HepG2 (cell line): ENCODE data around the gene SMYD5. TPM values are rescaled to one million over a fixed set of nuclear protein-coding genes. Genes with fewer than 3 reads are reported as not detected.
A peak's percentile ranks its signal among the peaks of the same experiment; 100 is the strongest.

Source experiments
- ATAD3A ChIP-seq: sonication (generic); formaldehyde crosslinking; IDR thresholded peaks from 2 replicates; pipeline ENCODE4 v1.4.0; 2020; ENCODE audit warnings: missing genetic modification reagents
- CAMTA2 ChIP-seq: sonication (generic); formaldehyde crosslinking; IDR thresholded peaks from 2 replicates; pipeline ENCODE4 v1.4.0; 2020; ENCODE audit warnings: mild to moderate bottlenecking, missing genetic modification reagents, borderline replicate concordance
- CC2D1A ChIP-seq: sonication (generic); formaldehyde crosslinking; IDR thresholded peaks from 2 replicates; pipeline ENCODE4 v1.8.1; 2023; ENCODE audit warnings: mild to moderate bottlenecking, missing genetic modification reagents
- CTCF ChIP-seq: sonication (generic); formaldehyde crosslinking; IDR thresholded peaks from 2 replicates; pipeline ENCODE4 v1.5.0; 2020; ENCODE audit warnings: mild to moderate bottlenecking, missing genetic modification reagents, moderate library complexity
- GLI4 ChIP-seq: sonication (generic); formaldehyde crosslinking; IDR thresholded peaks from 2 replicates; pipeline ENCODE4 v1.5.1; 2020; ENCODE audit warnings: missing genetic modification reagents, mild to moderate bottlenecking, moderate library complexity, borderline replicate concordance
- IRX3 ChIP-seq: sonication (generic); formaldehyde crosslinking; IDR thresholded peaks from 2 replicates; pipeline ENCODE4 v1.8.1; 2023; ENCODE audit warnings: mild to moderate bottlenecking, low read depth, missing genetic modification reagents, borderline replicate concordance
- JDP2 ChIP-seq: sonication (generic); formaldehyde crosslinking; IDR thresholded peaks from 2 replicates; pipeline ENCODE4 v1.8.1; 2022; ENCODE audit warnings: missing genetic modification reagents, borderline replicate concordance
- MIER3 ChIP-seq: IDR thresholded peaks from 2 replicates; pipeline ENCODE4 v1.6.1; 2016; ENCODE audit warnings: missing compliant biosample characterization, borderline replicate concordance
- PAXIP1 ChIP-seq: sonication (generic); formaldehyde crosslinking; conservative IDR thresholded peaks from 2 replicates; pipeline ENCODE4 v1.4.0; 2020; ENCODE audit warnings: mild to moderate bottlenecking, missing genetic modification reagents, moderate library complexity
- RNF219 ChIP-seq: sonication (generic); formaldehyde crosslinking; IDR thresholded peaks from 2 replicates; pipeline ENCODE4 v1.5.0; 2020; ENCODE audit warnings: mild to moderate bottlenecking, missing genetic modification reagents
- SATB2 ChIP-seq: sonication (generic); formaldehyde crosslinking; IDR thresholded peaks from 2 replicates; pipeline ENCODE4 v1.5.0; 2020; ENCODE audit warnings: missing genetic modification reagents
- SKIL ChIP-seq: sonication (generic); formaldehyde crosslinking; IDR thresholded peaks from 2 replicates; pipeline ENCODE4 v1.8.0; 2022; ENCODE audit warnings: missing genetic modification reagents, mild to moderate bottlenecking, moderate library complexity, borderline replicate concordance
- TGIF2 ChIP-seq: IDR thresholded peaks from 2 replicates; pipeline ENCODE4 v1.6.1; 2016; ENCODE audit warnings: control low read depth, missing compliant biosample characterization
- TMF1 ChIP-seq: sonication (generic); formaldehyde crosslinking; IDR thresholded peaks from 2 replicates; pipeline ENCODE4 v1.8.1; 2022; ENCODE audit warnings: low read depth, missing genetic modification reagents
- ZKSCAN1 ChIP-seq: fragments of 150-350 bp; IDR thresholded peaks from 2 replicates; pipeline ENCODE4 v1.6.1; 2014; ENCODE audit warnings: low read length
- ZNF224 ChIP-seq: sonication (generic); formaldehyde crosslinking; IDR thresholded peaks from 2 replicates; pipeline ENCODE4 v1.5.0; 2020; ENCODE audit warnings: mild to moderate bottlenecking, missing genetic modification reagents
- ZNF34 ChIP-seq: sonication (generic); formaldehyde crosslinking; IDR thresholded peaks from 2 replicates; pipeline ENCODE4 v1.4.0; 2020; ENCODE audit warnings: mild to moderate bottlenecking, missing genetic modification reagents, borderline replicate concordance
- ZNF484 ChIP-seq: sonication (generic); formaldehyde crosslinking; IDR thresholded peaks from 2 replicates; pipeline ENCODE4 v1.5.1; 2020; ENCODE audit warnings: mild to moderate bottlenecking, low read depth, missing genetic modification reagents, borderline replicate concordance
- ZNF572 ChIP-seq: sonication (generic); formaldehyde crosslinking; IDR thresholded peaks from 2 replicates; pipeline ENCODE4 v1.5.1; 2020; ENCODE audit warnings: mild to moderate bottlenecking, missing genetic modification reagents
- ZNF629 ChIP-seq: sonication (generic); formaldehyde crosslinking; conservative IDR thresholded peaks from 2 replicates; pipeline ENCODE4 v1.5.0; 2020; ENCODE audit warnings: missing genetic modification reagents
- polyA plus RNA-seq, 8 experiments: library from polyadenylated mRNA; depleted of rRNA in 3 of 8; stranded (reverse) in 7 of 8; unstranded in 1 of 8; fragments of >200 nt; fragmentation: Illumina TruSeq in 4 of 8; extraction: Trizol in 4 of 8; gene quantifications; 2 replicates each; pipeline versions ENCODE4 v1.2.1 to v1.2.3, GENCODE V29; 2011 to 2016; ENCODE audit warnings: low read depth in 4 of 8, missing spikeins in 1 of 8, mixed read lengths in 1 of 8; ENCODE audit not compliant: insufficient read depth in 1 of 8
- total RNA-seq, 5 experiments: library from RNA; depleted of rRNA; stranded (reverse); fragments of >200 nt; fragmentation: Illumina TruSeq; extraction: Trizol; gene quantifications; 2 replicates each; pipeline ENCODE4 v1.2.3, GENCODE V29; 2016; ENCODE audit warnings: low read depth in 1 of 5

SMYD5 gene
- total and polyA plus RNA-seq, 2 of the 13 experiments (the other 11 are each of a cell fraction or from before 2014, with no cell fraction given): 55.8 to 70.4 TPM

- TF ChIP-seq TGIF2 (CRISPR knock-in tag) (peak; percentile 19; the same call in 1 of the 2 replicates), ZKSCAN1 (no peak), SATB2 (no peak), ZNF224 (CRISPR knock-in tag) (0 out of 2 replicates have a peak, but pooled peaks have one; percentile 42), CAMTA2 (CRISPR knock-in tag) (no peak), JDP2 (no peak), ZNF572 (CRISPR knock-in tag) (peak; percentile 96; the same call in 1 of the 2 replicates), SKIL (CRISPR knock-in tag) (no peak), ZNF34 (CRISPR knock-in tag) (peak; percentile 85; the same call in 1 of the 2 replicates), IRX3 (CRISPR knock-in tag) (no peak), MIER3 (CRISPR knock-in tag) (peak; percentile 76; the same call in 1 of the 2 replicates), CTCF (peak; percentile 100), PAXIP1 (CRISPR knock-in tag) (peak; percentile 64), GLI4 (CRISPR knock-in tag) (0 out of 2 replicates have a peak, but pooled peaks have one; percentile 21), ZNF629 (CRISPR knock-in tag) (no peak), ZNF484 (CRISPR knock-in tag) (0 out of 2 replicates have a peak, but pooled peaks have one; percentile 71), TMF1 (CRISPR knock-in tag) (no peak), CC2D1A (CRISPR knock-in tag) (no peak), RNF219 (CRISPR knock-in tag) (no peak), ATAD3A (no peak)
Observed at GRCh38 chr2:73176881-73177644, 37.0 kb upstream of the SMYD5 start (continued).
